H9 (cell line): Measurements from ENCODE around the gene NBEAL2. TPM values are rescaled to one million over a fixed set of nuclear protein-coding genes. Genes with fewer than 3 reads are reported as not detected.

Experiments
- DNase-seq: peaks from one replicate; pipeline ENCODE4 v3.0.0-alpha.2; 2017
- H2AFZ ChIP-seq: one replicate; pipeline ENCODE4 v1.6.1; 2013; ENCODE audit warnings: mild to moderate bottlenecking, low read length, control low read depth, moderate library complexity
- H2AK5ac ChIP-seq: 2 replicates; pipeline ENCODE4 v1.6.1; 2013; ENCODE audit warnings: low read length, control low read depth, mixed read lengths; ENCODE audit not compliant: insufficient read length
- H2BK120ac ChIP-seq: one replicate; pipeline ENCODE4 v1.6.1; 2013; ENCODE audit warnings: low read depth, mild to moderate bottlenecking, low read length, control low read depth, inconsistent platforms; ENCODE audit not compliant: poor library complexity, severe bottlenecking
- H2BK12ac ChIP-seq: 2 replicates; pipeline ENCODE4 v1.6.1; 2013; ENCODE audit warnings: low read length, control low read depth, mixed read lengths, low read depth; ENCODE audit not compliant: insufficient read length
- H2BK15ac ChIP-seq: 2 replicates; pipeline ENCODE4 v1.6.1; 2013; ENCODE audit warnings: low read depth, low read length, control low read depth
- H2BK20ac ChIP-seq: one replicate; pipeline ENCODE4 v1.6.1; 2013; ENCODE audit warnings: low read depth, mild to moderate bottlenecking, low read length, control low read depth, inconsistent platforms; ENCODE audit not compliant: poor library complexity, severe bottlenecking
- H2BK5ac ChIP-seq: 2 replicates; pipeline ENCODE4 v1.6.1; 2013; ENCODE audit warnings: low read length, control low read depth, mixed read lengths; ENCODE audit not compliant: insufficient read length
- H3K14ac ChIP-seq: 2 replicates; pipeline ENCODE4 v1.6.1; 2013; ENCODE audit warnings: low read length, control low read depth; ENCODE audit not compliant: insufficient read depth
- H3K18ac ChIP-seq: 2 replicates; pipeline ENCODE4 v1.6.1; 2013; ENCODE audit warnings: low read depth, mild to moderate bottlenecking, mixed read lengths, low read length, control low read depth; ENCODE audit not compliant: insufficient read length
- H3K23ac ChIP-seq: 2 replicates; pipeline ENCODE4 v1.6.1; 2013; ENCODE audit warnings: low read length, control low read depth, mixed read lengths, low read depth; ENCODE audit not compliant: insufficient read length
- H3K23me2 ChIP-seq: 2 replicates; pipeline ENCODE4 v1.6.1; 2013; ENCODE audit warnings: low read depth, mild to moderate bottlenecking, mixed read lengths, low read length, control low read depth; ENCODE audit not compliant: insufficient read length, poor library complexity, severe bottlenecking
- H3K27ac ChIP-seq: 2 replicates; pipeline ENCODE4 v1.5.1; 2013; ENCODE audit warnings: low read length, control low read depth, mixed read lengths, low read depth; ENCODE audit not compliant: insufficient read length
- H3K27me3 ChIP-seq: 2 replicates; pipeline ENCODE4 v1.6.1; 2013; ENCODE audit warnings: low read length, control low read depth, inconsistent platforms; ENCODE audit not compliant: insufficient read depth
- H3K4ac ChIP-seq: 2 replicates; pipeline ENCODE4 v1.6.1; 2013; ENCODE audit warnings: low read depth, mild to moderate bottlenecking, control low read depth, inconsistent platforms, low read length, moderate library complexity
- H3K4me1 ChIP-seq: 2 replicates; pipeline ENCODE4 v1.6.1; 2013; ENCODE audit warnings: low read length, control low read depth, inconsistent platforms; ENCODE audit not compliant: insufficient read depth
- H3K4me2 ChIP-seq: 2 replicates; pipeline ENCODE4 v1.6.1; 2013; ENCODE audit warnings: low read length, control low read depth, mixed read lengths; ENCODE audit not compliant: insufficient read length, insufficient read depth
- H3K56ac ChIP-seq: 2 replicates; pipeline ENCODE4 v1.6.1; 2013; ENCODE audit warnings: low read depth, mild to moderate bottlenecking, mixed read lengths, low read length, control low read depth; ENCODE audit not compliant: insufficient read length
- H3K79me1 ChIP-seq: 2 replicates; pipeline ENCODE4 v1.6.1; 2013; ENCODE audit warnings: low read depth, mild to moderate bottlenecking, moderate library complexity, low read length, control low read depth, inconsistent platforms; ENCODE audit not compliant: insufficient read depth, poor library complexity, severe bottlenecking
- H3K79me2 ChIP-seq: 2 replicates; pipeline ENCODE4 v1.6.1; 2013; ENCODE audit warnings: low read length, control low read depth, inconsistent platforms; ENCODE audit not compliant: insufficient read depth
- H3K9ac ChIP-seq: 2 replicates; pipeline ENCODE4 v1.6.1; 2013; ENCODE audit warnings: low read length, control low read depth, mixed read lengths; ENCODE audit not compliant: insufficient read length; ENCODE audit errors: extremely low read depth
- H3K9me3 ChIP-seq: one replicate; pipeline ENCODE4 v1.6.1; 2013; ENCODE audit warnings: low read depth, low read length, inconsistent platforms; ENCODE audit not compliant: control insufficient read depth
- H3T11ph ChIP-seq: one replicate; pipeline ENCODE4 v1.6.1; 2013; ENCODE audit warnings: mild to moderate bottlenecking, low read length, control low read depth, inconsistent platforms
- H4K20me1 ChIP-seq: one replicate; pipeline ENCODE4 v1.6.1; 2013; ENCODE audit not compliant: control insufficient read depth, insufficient read length, insufficient read depth
- H4K5ac ChIP-seq: 2 replicates; pipeline ENCODE4 v1.6.1; 2013; ENCODE audit warnings: low read depth, mild to moderate bottlenecking, mixed read lengths, low read length, control low read depth; ENCODE audit not compliant: insufficient read length
- H4K8ac ChIP-seq: replicated peaks from 2 replicates; pipeline ENCODE4 v1.6.1; 2013; ENCODE audit warnings: low read length, control low read depth, mixed read lengths, low read depth; ENCODE audit not compliant: insufficient read length
- H4K91ac ChIP-seq: 2 replicates; pipeline ENCODE4 v1.6.1; 2013; ENCODE audit warnings: low read depth, mild to moderate bottlenecking, moderate library complexity, mixed read lengths, low read length, control low read depth; ENCODE audit not compliant: insufficient read length
- H3K27ac Mint-ChIP-seq, 3 experiments: 2 replicates in 2 of 3; 3 replicates in 1 of 3; pipeline ENCODE4 v1.8.0; 2020 to 2021; ENCODE audit warnings: mixed read lengths in 3 of 3, mild to moderate bottlenecking in 1 of 3, moderate library complexity in 1 of 3
- H3K27me3 Mint-ChIP-seq: 2 replicates; pipeline ENCODE4 v1.8.0; 2021; ENCODE audit warnings: low read depth, mild to moderate bottlenecking, moderate library complexity, mixed read lengths
- H3K36me3 Mint-ChIP-seq, 3 experiments: 2 replicates in 2 of 3; 3 replicates in 1 of 3; pipeline ENCODE4 v1.8.0; 2020 to 2021; ENCODE audit warnings: low read depth in 3 of 3, mixed read lengths in 3 of 3; ENCODE audit not compliant: insufficient read depth in 1 of 3
- H3K4me1 Mint-ChIP-seq, 2 experiments: 2 replicates each; pipeline ENCODE4 v1.8.0; 2020; ENCODE audit warnings: mixed read lengths in 2 of 2
- H3K4me3 Mint-ChIP-seq, 2 experiments: 2 replicates in 1 of 2; 3 replicates in 1 of 2; pipeline ENCODE4 v1.8.0; 2020 to 2021; ENCODE audit warnings: mild to moderate bottlenecking in 2 of 2, mixed read lengths in 2 of 2, moderate library complexity in 1 of 2
- H3K9me3 Mint-ChIP-seq, 2 experiments: 2 replicates in 1 of 2; 3 replicates in 1 of 2; pipeline ENCODE4 v1.8.0; 2020; ENCODE audit warnings: mild to moderate bottlenecking in 2 of 2, mixed read lengths in 2 of 2, moderate library complexity in 1 of 2
- WGBS: extraction: QIAGEN DNeasy Blood & Tissue Kit; methylation state at CpG from one replicate; pipeline ENCODE4 v1.1.7; 2013; ENCODE audit warnings: missing lambda C conversion rate, low lambda C conversion rate, mixed read lengths; ENCODE audit not compliant: insufficient read length; ENCODE audit errors: extremely low coverage; 5-methylcytosine and 5-hydroxymethylcytosine counted together
- total RNA-seq: library from RNA; stranded (reverse); gene quantifications from 2 replicates; pipeline ENCODE4 v1.2.1, GENCODE V29; 2021
- TF ChIP-seq, protein P1 (sequence below): fragments of 200-600 bp; sonication (generic); conservative IDR thresholded peaks from 3 replicates; pipeline ENCODE4 v1.8.0; 2021; ENCODE audit warnings: antibody characterized with exemption, mild to moderate bottlenecking

The NBEAL2 gene
- total RNA-seq, 1 experiment from 2014 or later: 52.1 TPM

DNA sequence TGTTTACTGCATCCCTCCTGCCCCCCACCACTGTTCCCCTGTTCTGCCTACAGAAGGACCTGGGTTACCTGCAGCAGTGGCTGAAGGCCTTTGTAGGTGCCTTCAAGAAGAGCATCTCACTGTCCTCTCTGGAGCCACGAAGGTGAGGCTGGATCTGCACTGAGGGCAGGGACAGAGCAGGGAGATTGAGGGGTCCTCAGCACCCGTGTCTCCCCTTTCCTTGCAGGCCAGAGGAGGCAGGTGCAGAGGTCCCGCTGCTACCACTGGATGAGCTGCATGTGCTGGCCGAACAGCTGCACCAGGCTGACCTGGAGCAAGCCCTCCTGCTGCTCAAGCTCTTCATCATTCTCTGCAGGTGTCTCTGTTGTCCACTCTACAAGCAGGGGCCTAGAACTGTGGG, 9.2 kb downstream of the NBEAL2 start:
- Histone ChIP-seq H2AK5ac (no peak overlapping the region), H3K27ac (no peak overlapping the region), H3K14ac (no peak overlapping the region), H3K4ac (no peak overlapping the region), H2BK15ac (no peak overlapping the region), H3K27me3 (no peaks in the 10 kb centered on the region), H2AFZ (no peak overlapping the region), H3T11ph (no peak overlapping the region), H4K8ac (no peak overlapping the region), H3K18ac (no peak overlapping the region), H4K5ac (no peak overlapping the region), H4K20me1 (no peaks in the 10 kb centered on the region), H3K4me2 (no peak overlapping the region), H3K23me2 (no peaks in the 10 kb centered on the region), H3K9me3 (no peaks in the 10 kb centered on the region), H4K91ac (no peak overlapping the region), H3K79me1 (no peaks in the 10 kb centered on the region), H3K56ac (no peak overlapping the region), H3K79me2 (no peaks in the 10 kb centered on the region), H2BK20ac (no peak overlapping the region), H3K9ac (no peak overlapping the region), H3K4me1 (peaks cover 4% of the 10 kb centered on the region; the same call in 1 of the 2 replicates), H2BK5ac (no peak overlapping the region), H2BK120ac (no peak overlapping the region), H3K23ac (no peak overlapping the region), H2BK12ac (no peak overlapping the region)
- Mint-ChIP-seq H3K9me3 (no peaks in the 10 kb centered on the region), H3K36me3 (peaks cover 10 to 23% (median 15%) of the 10 kb centered on the region in 3 experiments), H3K4me3 (no peak overlapping the region; a peak in 1 of 5 replicates), H3K27me3 (no peaks in the 10 kb centered on the region), H3K27ac (peak overlapping the region in 2 of 3 experiments; percentile 32 to 51; a peak in 4 of 7 replicates), H3K4me1 (peaks cover 32 to 38% of the 10 kb centered on the region in 2 experiments)
- TF ChIP-seq, protein P1, sequence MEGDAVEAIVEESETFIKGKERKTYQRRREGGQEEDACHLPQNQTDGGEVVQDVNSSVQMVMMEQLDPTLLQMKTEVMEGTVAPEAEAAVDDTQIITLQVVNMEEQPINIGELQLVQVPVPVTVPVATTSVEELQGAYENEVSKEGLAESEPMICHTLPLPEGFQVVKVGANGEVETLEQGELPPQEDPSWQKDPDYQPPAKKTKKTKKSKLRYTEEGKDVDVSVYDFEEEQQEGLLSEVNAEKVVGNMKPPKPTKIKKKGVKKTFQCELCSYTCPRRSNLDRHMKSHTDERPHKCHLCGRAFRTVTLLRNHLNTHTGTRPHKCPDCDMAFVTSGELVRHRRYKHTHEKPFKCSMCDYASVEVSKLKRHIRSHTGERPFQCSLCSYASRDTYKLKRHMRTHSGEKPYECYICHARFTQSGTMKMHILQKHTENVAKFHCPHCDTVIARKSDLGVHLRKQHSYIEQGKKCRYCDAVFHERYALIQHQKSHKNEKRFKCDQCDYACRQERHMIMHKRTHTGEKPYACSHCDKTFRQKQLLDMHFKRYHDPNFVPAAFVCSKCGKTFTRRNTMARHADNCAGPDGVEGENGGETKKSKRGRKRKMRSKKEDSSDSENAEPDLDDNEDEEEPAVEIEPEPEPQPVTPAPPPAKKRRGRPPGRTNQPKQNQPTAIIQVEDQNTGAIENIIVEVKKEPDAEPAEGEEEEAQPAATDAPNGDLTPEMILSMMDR: no peak
- no peak for DNase-seq
- no CpG with 5 or more reads among the region's 4 CpGs for WGBS
